Ovary (tissue), 3 donors: Measurements from ENCODE around the gene FBXL15.

Source experiments
- POLR2A ChIP-seq: fragments of 450-650 bp; IDR thresholded peaks from one replicate; pipeline ENCODE4 v1.6.1; 2017; ENCODE audit warnings: antibody characterized with exemption, mild to moderate bottlenecking, moderate library complexity
- TF ChIP-seq, protein P1 (sequence below), 3 donors: fragments of 450-650 bp in 2 of 3; fragments of 200-600 bp in 1 of 3; IDR thresholded peaks; one replicate each; pipeline versions ENCODE4 v1.5.1 to v1.8.0; 2016 to 2022; ENCODE audit warnings: antibody characterized with exemption in 3 of 3, mild to moderate bottlenecking in 1 of 3
- donor health status: DM: no; HTN: no; CAD: no.

GRCh38 chr10:102395400-102396316 lies 25.0 kb upstream of the FBXL15 start, which contains the start of gene NFKB2:
- TF ChIP-seq, protein P1, sequence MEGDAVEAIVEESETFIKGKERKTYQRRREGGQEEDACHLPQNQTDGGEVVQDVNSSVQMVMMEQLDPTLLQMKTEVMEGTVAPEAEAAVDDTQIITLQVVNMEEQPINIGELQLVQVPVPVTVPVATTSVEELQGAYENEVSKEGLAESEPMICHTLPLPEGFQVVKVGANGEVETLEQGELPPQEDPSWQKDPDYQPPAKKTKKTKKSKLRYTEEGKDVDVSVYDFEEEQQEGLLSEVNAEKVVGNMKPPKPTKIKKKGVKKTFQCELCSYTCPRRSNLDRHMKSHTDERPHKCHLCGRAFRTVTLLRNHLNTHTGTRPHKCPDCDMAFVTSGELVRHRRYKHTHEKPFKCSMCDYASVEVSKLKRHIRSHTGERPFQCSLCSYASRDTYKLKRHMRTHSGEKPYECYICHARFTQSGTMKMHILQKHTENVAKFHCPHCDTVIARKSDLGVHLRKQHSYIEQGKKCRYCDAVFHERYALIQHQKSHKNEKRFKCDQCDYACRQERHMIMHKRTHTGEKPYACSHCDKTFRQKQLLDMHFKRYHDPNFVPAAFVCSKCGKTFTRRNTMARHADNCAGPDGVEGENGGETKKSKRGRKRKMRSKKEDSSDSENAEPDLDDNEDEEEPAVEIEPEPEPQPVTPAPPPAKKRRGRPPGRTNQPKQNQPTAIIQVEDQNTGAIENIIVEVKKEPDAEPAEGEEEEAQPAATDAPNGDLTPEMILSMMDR (IDR thresholded peaks at IDR 0.05), result no peak
- peak; percentile 92 for TF ChIP-seq POLR2A
